ENCODE results near the gene HACD3. TPM values are rescaled to one million over a fixed set of nuclear protein-coding genes. Genes with fewer than 3 reads are reported as not detected.

HACD3 gene
- total RNA-seq, 2 donors from 2014 or later = 14.3 to 14.8 TPM

DNA sequence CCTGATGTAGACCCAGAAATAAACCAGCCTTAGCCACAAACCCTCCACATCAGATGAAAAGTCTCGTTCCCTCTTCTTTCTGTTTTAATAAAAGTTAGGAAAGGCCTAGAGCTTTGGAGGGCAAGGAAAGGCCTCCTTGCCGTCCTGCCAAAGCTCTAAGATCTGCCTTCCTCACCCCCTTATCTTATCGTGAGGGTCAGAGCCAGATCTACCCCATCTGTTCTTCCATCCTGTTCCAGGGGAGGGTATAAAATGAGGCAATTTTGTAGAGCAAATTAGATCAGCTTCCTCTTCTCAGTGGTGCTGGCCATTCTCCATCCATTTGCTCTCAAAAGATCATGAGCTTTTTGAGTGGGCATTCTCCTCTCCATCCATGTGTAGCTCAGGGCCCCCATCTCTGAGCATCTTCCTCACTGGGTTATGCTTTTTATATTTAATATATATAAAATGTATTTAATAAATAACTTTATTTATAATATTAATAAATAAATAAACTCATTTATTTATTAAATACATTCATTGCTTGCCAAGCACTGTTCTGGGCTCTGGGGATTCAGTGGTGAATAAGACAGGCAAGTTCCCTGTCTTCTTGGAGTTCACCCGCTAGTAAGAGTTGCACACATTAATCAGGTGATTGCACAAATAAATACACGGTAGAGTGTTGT, 89.5 kb downstream of the HACD3 start:
- Mint-ChIP-seq H3K4me3 (peak overlapping the region; percentile 59), H3K27ac (no peak overlapping the region), H3K4me1 (no peaks in the 10 kb centered on the region), H3K27me3 (no peaks in the 10 kb centered on the region), H3K36me3 (ENCODE audit: low read depth) (peaks cover 2% of the 10 kb centered on the region)
- no peaks in the 10 kb centered on the region for H3K9me3 ChIP-seq (ENCODE audit: control insufficient read depth, low read length, poor library complexity, severe bottlenecking)
- ATAC-seq (no peak), DNase-seq (no peak)

DNA sequence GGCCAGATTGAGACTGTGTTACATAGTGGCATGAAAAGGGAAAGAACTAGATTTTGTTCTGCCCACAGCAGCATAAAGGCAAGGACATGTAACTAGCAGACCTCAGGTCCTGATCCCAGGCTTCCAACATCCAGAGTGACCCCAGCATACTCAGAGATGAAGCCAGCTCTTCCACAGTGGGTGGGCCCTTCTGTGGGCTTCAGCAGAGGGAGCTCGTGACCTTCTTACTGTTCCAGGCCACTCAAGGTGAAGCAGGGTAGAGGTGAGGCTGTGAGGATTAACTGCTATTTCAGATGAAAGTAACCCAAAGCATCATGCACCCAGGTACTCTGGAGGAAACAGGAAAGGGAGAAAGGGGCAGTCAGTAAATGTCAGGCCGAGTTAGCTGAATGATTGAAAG, 90.6 kb downstream of the HACD3 start:
- DNase-seq (no peak), ATAC-seq (no peak)
- peaks cover 7% of the 10 kb centered on the region for H3K36me3 Mint-ChIP-seq (ENCODE audit: low read depth)
- H3K4me1 Mint-ChIP-seq = no peaks in the 10 kb centered on the region
- H3K9me3 ChIP-seq (ENCODE audit: control insufficient read depth, low read length, poor library complexity, severe bottlenecking) = no peaks in the 10 kb centered on the region
- no peak overlapping the region for H3K27ac Mint-ChIP-seq
- H3K27me3 Mint-ChIP-seq = no peaks in the 10 kb centered on the region
- H3K4me3 Mint-ChIP-seq = no peak overlapping the region

DNA sequence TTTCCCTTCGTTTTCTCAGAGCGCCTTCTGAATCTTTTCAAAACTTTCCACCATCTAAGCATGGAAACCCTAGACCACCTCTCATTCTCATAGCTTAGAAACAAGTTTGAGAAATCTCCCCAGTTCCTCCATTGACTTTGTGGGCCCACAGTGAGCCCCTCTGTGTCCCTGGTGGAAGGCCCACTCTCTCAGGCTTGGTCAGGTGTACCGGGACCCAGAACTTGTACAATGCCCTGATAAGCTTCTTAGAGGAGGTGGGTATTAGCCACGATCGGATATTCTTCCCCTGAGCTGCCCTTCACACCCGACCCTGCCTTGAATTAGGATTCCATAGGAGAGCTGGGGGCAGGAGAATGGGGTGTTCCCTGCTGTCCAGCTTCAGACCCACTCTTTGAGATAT, 91.4 kb downstream of the HACD3 start, which contains the start of gene SLC24A1:
SLC24A1 (plus strand) TSS at position 301 of the 400 bp plus-strand sequence. CDS start 2,143 bp downstream, outside the sequence.
- peak within 1 kb of the TSS; percentile 21 for H3K27ac Mint-ChIP-seq
- H3K4me3 Mint-ChIP-seq = no peak within 1 kb of the TSS
- ATAC-seq = no peak

DNA sequence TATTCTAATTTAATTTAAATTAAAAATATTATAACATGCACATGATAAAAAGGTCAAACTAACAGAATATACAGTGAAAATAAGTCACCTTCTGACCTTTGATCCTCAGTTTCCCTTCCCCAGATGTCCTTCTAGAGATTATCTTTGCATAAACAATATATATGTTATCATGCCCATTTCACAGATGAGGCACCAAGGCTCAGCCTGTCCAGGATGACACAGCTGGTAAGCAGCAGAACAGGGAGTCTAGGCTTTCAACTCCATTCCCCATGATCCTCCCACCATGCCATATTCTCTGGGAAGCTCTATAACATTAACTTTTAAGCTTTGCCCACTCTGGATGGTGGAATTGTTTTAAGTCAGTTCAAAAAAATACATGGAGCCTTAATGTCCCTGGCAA, 92.8 kb downstream of the HACD3 start:
- no peak overlapping the region for H3K27ac Mint-ChIP-seq
- no peak overlapping the region for H3K4me3 Mint-ChIP-seq
- H3K36me3 Mint-ChIP-seq (ENCODE audit: low read depth) = peaks cover 7% of the 10 kb centered on the region
- DNase-seq = no peak
- H3K27me3 Mint-ChIP-seq = no peaks in the 10 kb centered on the region
- H3K4me1 Mint-ChIP-seq = no peaks in the 10 kb centered on the region
- ATAC-seq = no peak
- H3K9me3 ChIP-seq (ENCODE audit: control insufficient read depth, low read length, poor library complexity, severe bottlenecking) = no peaks in the 10 kb centered on the region

More for the DNA sequence above, 91.4 kb downstream of the HACD3 start, which contains the start of gene SLC24A1:
- Mint-ChIP-seq H3K27me3 (no peaks in the 10 kb centered on the region), H3K36me3 (ENCODE audit: low read depth) (peaks cover 7% of the 10 kb centered on the region), H3K4me1 (no peaks in the 10 kb centered on the region)
- no peak for DNase-seq
- H3K9me3 ChIP-seq (ENCODE audit: control insufficient read depth, low read length, poor library complexity, severe bottlenecking) = no peaks in the 10 kb centered on the region

DNA sequence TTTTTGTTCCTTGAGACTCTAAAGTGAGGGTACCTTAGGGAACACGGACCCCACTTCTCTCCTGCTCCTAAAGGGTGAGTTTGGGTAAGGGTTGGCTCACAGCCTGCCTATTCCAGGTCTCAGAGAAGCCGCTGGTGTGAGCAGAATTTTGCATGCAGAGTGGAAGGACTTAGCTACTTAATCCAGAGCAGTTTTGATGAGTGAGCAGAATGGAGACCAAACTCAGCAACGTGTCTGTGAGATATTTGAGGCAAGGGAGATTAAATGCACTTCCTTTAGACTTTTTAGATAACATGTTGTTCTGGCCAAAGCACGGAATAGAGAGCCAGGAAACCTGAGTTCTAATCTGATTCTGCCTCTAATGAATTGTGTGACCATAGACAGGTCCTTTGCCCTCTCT, 96.6 kb downstream of the HACD3 start:
- Mint-ChIP-seq H3K36me3 (ENCODE audit: low read depth) (peaks cover 10% of the 10 kb centered on the region), H3K4me3 (no peak overlapping the region), H3K27ac (no peak overlapping the region), H3K27me3 (peaks cover 6% of the 10 kb centered on the region), H3K4me1 (peaks cover 6% of the 10 kb centered on the region)
- H3K9me3 ChIP-seq (ENCODE audit: control insufficient read depth, low read length, poor library complexity, severe bottlenecking) = no peaks in the 10 kb centered on the region
- DNase-seq (no peak), ATAC-seq (no peak)

Other genes with a start within 250 kb of the HACD3 start
- 10 to 100 TPM; 11.5 to 13.8 TPM for gene PARP16, start 243.6 kb upstream of the HACD3 start, total RNA-seq
- gene RNU5A-1, start 234.4 kb upstream of the HACD3 start, total RNA-seq = not detected
- not detected for gene RNU5B-1, start 225.8 kb upstream of the HACD3 start, total RNA-seq
- not detected for gene IGDCC3, start 152.5 kb upstream of the HACD3 start, total RNA-seq
- under 1 TPM; 0.07 to 0.10 TPM for gene IGDCC4, start 107.5 kb upstream of the HACD3 start, total RNA-seq
- 10 to 100 TPM; 37.9 to 42.9 TPM for gene DPP8, start 12.8 kb upstream of the HACD3 start, total RNA-seq
- 10 to 100 TPM; 19.2 to 23.7 TPM for gene INTS14, start 80.7 kb downstream of the HACD3 start, total RNA-seq
- gene SLC24A1, start 91.5 kb downstream of the HACD3 start, total RNA-seq = 1 to 10 TPM; 4.0 to 5.9 TPM

All from T-helper 17 cell (primary cell).